ENCODE results near the gene GSTM3. TPM values are rescaled to one million over a fixed set of nuclear protein-coding genes. Genes with fewer than 3 reads are reported as not detected.
"Not testable (repeated sequence)": the region's sequence is repeated elsewhere in the genome, so short reads cannot be mapped to it uniquely, and the experiment has no call there.

Gene GSTM3
- total and polyA plus RNA-seq, 9 of the 15 experiments (the other 6 are each of a cell fraction or from before 2014, with no cell fraction given) = 3.9 to 24.5 (median 9.4) TPM

- POLR2A ChIA-PET = no interaction called here
- Histone ChIP-seq H3K36me3 (ENCODE audit: control insufficient read depth, insufficient read depth, low read length) (no peaks in the 10 kb centered on the region), H3K9ac (ENCODE audit: insufficient read depth in 1 of 2, low read depth in 2 of 2, low read length in 2 of 2) (no peak overlapping the region), H3K27me3 (ENCODE audit: control insufficient read depth in 2 of 2, insufficient read depth in 2 of 2, low read length in 2 of 2) (no peaks in the 10 kb centered on the region), H3K4me3 (no peak overlapping the region), H3K4me1 (replicated peaks in 1 of 2; ENCODE audit: control insufficient read depth in 2 of 2, insufficient read depth in 2 of 2, low read length in 2 of 2) (no peaks in the 10 kb centered on the region), H3K79me2 (ENCODE audit: control insufficient read depth, insufficient read depth, low read length) (no peaks in the 10 kb centered on the region), H2AFZ (ENCODE audit: low read depth, low read length) (no peak overlapping the region), H3K27ac (ENCODE audit: extremely low read depth, low read depth, low read length) (no peak overlapping the region), H3K4me2 (ENCODE audit: insufficient read depth, low read length) (no peak overlapping the region), H4K20me1 (replicated peaks; ENCODE audit: control insufficient read depth, insufficient read depth, low read length) (no peaks in the 10 kb centered on the region), H3K9me1 (ENCODE audit: control insufficient read depth, insufficient read depth, low read length) (no peaks in the 10 kb centered on the region), H3K9me3 (replicated peaks; ENCODE audit: control insufficient read depth, insufficient read depth, low read depth, low read length) (no peaks in the 10 kb centered on the region)
- DNase-seq (ENCODE audit: extremely low read depth in 1 of 4, low spot score in 3 of 4) (no peak), FAIRE-seq (no peak), ATAC-seq (no peak)
- WGBS (ENCODE audit: insufficient coverage, low coverage, missing lambda C conversion rate) = no CpG with 5 or more reads among the region's 4 CpGs
- CTCF ChIA-PET (ENCODE audit: low intra/inter-chr PET ratio) = no interaction called here
- intact Hi-C loops (cut with micrococcal nuclease) (no loop called here), in situ Hi-C loops (cut with MboI) (no loop called here)
- no peak for TF ChIP-seq ZNF184 (CRISPR knock-in tag; IDR thresholded peaks at IDR 0.05)
- no peak for TF ChIP-seq MIER1 (IDR thresholded peaks at IDR 0.05; ENCODE audit: low read depth)
- no peak for TF ChIP-seq TEAD2 (tag; IDR thresholded peaks at IDR 0.05)
- no peak for TF ChIP-seq HDAC3 (IDR thresholded peaks at IDR 0.05; ENCODE audit: borderline replicate concordance, partially characterized antibody)
- BruUV-seq (replicated peaks) = no TSS peak
These were observed 43.8 kb downstream of the GSTM3 start for GRCh38 chr1:109697066-109697465.

GRCh38 chr1:109695138-109695537 lies 45.7 kb downstream of the GSTM3 start:
- H3K79me2 ChIP-seq (ENCODE audit: control insufficient read depth, insufficient read depth, low read length); H3K9ac ChIP-seq (ENCODE audit: insufficient read depth in 1 of 2, low read depth in 2 of 2, low read length in 2 of 2); H3K9me3 ChIP-seq (replicated peaks; ENCODE audit: control insufficient read depth, insufficient read depth, low read depth, low read length); H3K4me1 ChIP-seq (replicated peaks in 1 of 2; ENCODE audit: control insufficient read depth in 2 of 2, insufficient read depth in 2 of 2, low read length in 2 of 2); H4K20me1 ChIP-seq (replicated peaks; ENCODE audit: control insufficient read depth, insufficient read depth, low read length); intact Hi-C loops (cut with micrococcal nuclease); H3K36me3 ChIP-seq (ENCODE audit: control insufficient read depth, insufficient read depth, low read length); in situ Hi-C loops (cut with MboI); POLR2A ChIA-PET; H3K4me2 ChIP-seq (ENCODE audit: insufficient read depth, low read length); H3K4me3 ChIP-seq; DNase-seq (ENCODE audit: extremely low read depth in 1 of 4, low spot score in 3 of 4); H3K27ac ChIP-seq (ENCODE audit: extremely low read depth, low read depth, low read length); CTCF ChIA-PET (ENCODE audit: low intra/inter-chr PET ratio); ATAC-seq; FAIRE-seq; BruUV-seq (replicated peaks); H2AFZ ChIP-seq (ENCODE audit: low read depth, low read length); H3K9me1 ChIP-seq (ENCODE audit: control insufficient read depth, insufficient read depth, low read length); H3K27me3 ChIP-seq (ENCODE audit: control insufficient read depth in 2 of 2, insufficient read depth in 2 of 2, low read length in 2 of 2): not testable (repeated sequence)
- WGBS (ENCODE audit: insufficient coverage, low coverage, missing lambda C conversion rate) = no CpG with 5 or more reads among the region's 3 CpGs

- FAIRE-seq; H3K4me1 ChIP-seq (replicated peaks in 1 of 2; ENCODE audit: control insufficient read depth in 2 of 2, insufficient read depth in 2 of 2, low read length in 2 of 2); H3K9me3 ChIP-seq (replicated peaks; ENCODE audit: control insufficient read depth, insufficient read depth, low read depth, low read length); ATAC-seq; BruUV-seq (replicated peaks); in situ Hi-C loops (cut with MboI); H3K79me2 ChIP-seq (ENCODE audit: control insufficient read depth, insufficient read depth, low read length); DNase-seq (ENCODE audit: extremely low read depth in 1 of 4, low spot score in 3 of 4); CTCF ChIA-PET (ENCODE audit: low intra/inter-chr PET ratio); H3K4me3 ChIP-seq; H3K27me3 ChIP-seq (ENCODE audit: control insufficient read depth in 2 of 2, insufficient read depth in 2 of 2, low read length in 2 of 2); intact Hi-C loops (cut with micrococcal nuclease); H4K20me1 ChIP-seq (replicated peaks; ENCODE audit: control insufficient read depth, insufficient read depth, low read length); H3K36me3 ChIP-seq (ENCODE audit: control insufficient read depth, insufficient read depth, low read length); H2AFZ ChIP-seq (ENCODE audit: low read depth, low read length); H3K27ac ChIP-seq (ENCODE audit: extremely low read depth, low read depth, low read length); POLR2A ChIA-PET; H3K4me2 ChIP-seq (ENCODE audit: insufficient read depth, low read length); H3K9ac ChIP-seq (ENCODE audit: insufficient read depth in 1 of 2, low read depth in 2 of 2, low read length in 2 of 2); H3K9me1 ChIP-seq (ENCODE audit: control insufficient read depth, insufficient read depth, low read length): not testable (repeated sequence)
- no CpG with 5 or more reads among the region's 5 CpGs for WGBS (ENCODE audit: insufficient coverage, low coverage, missing lambda C conversion rate)
These were observed 46.4 kb downstream of the GSTM3 start for GRCh38 chr1:109694400-109694799.
